ENCODE data around the gene ZNF362. TPM values are rescaled to one million over a fixed set of nuclear protein-coding genes. Genes with fewer than 3 reads are reported as not detected.

ZNF362 gene
- total RNA-seq, 2 experiments from 2014 or later, result 24.7 to 26.6 TPM

DNA sequence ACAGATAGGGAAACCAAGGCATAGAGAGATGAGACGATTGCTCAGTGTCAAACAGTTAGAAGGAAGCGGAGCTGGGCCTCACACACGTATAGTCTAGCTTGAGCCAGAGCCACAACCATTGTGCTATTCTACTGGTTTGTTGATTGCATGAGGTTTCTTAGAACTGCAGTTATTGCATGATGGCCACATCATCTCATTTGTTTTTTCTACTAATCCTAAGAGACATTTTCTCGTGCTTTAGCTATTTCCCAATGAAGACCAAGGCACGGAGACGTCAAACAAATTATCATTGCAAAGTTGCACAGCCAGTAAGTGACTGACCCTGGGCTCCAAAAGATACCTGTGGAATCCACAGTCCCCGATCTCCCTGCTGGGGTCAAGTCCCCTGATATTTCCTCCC is 25.1 kb upstream of the ZNF362 start:
- DNase-seq, result no peak
- H3K9me3 ChIP-seq (ENCODE audit: control insufficient read depth in 1 of 2, insufficient read depth in 1 of 2, low read length in 2 of 2), result no peaks in the 10 kb centered on the region
- ChIA-PET POLR2A (no interaction called here), CTCF (no interaction called here)
- H3K36me3 ChIP-seq (ENCODE audit: insufficient read depth, low read length), result no peaks in the 10 kb centered on the region
- H3K36me3 Mint-ChIP-seq (ENCODE audit: low read depth), result no peaks in the 10 kb centered on the region
- intact Hi-C loops (cut with DNase I, micrococcal nuclease), result no loop called here
- H3K4me3 ChIP-seq (ENCODE audit: low read length), result no peak overlapping the region
- no peak overlapping the region for H3K27ac ChIP-seq (ENCODE audit: low read depth in 1 of 2, low read length in 2 of 2)
- no peak overlapping the region for H3K4me3 Mint-ChIP-seq
- H3K27me3 Mint-ChIP-seq, result peaks cover 23% of the 10 kb centered on the region
- no peak overlapping the region for H3K27ac Mint-ChIP-seq
- H3K27me3 ChIP-seq (ENCODE audit: control insufficient read depth in 1 of 2, insufficient read depth in 2 of 2, low read length in 2 of 2), result no peaks in the 10 kb centered on the region
- ATAC-seq (ENCODE audit: poor library complexity), result no peak
- no peaks in the 10 kb centered on the region for H3K9me3 Mint-ChIP-seq
- H3K4me1 Mint-ChIP-seq (ENCODE audit: low read depth), result no peaks in the 10 kb centered on the region
- no peaks in the 10 kb centered on the region for H3K4me1 ChIP-seq (ENCODE audit: insufficient read depth, low read length)
- TF ChIP-seq, protein P1, sequence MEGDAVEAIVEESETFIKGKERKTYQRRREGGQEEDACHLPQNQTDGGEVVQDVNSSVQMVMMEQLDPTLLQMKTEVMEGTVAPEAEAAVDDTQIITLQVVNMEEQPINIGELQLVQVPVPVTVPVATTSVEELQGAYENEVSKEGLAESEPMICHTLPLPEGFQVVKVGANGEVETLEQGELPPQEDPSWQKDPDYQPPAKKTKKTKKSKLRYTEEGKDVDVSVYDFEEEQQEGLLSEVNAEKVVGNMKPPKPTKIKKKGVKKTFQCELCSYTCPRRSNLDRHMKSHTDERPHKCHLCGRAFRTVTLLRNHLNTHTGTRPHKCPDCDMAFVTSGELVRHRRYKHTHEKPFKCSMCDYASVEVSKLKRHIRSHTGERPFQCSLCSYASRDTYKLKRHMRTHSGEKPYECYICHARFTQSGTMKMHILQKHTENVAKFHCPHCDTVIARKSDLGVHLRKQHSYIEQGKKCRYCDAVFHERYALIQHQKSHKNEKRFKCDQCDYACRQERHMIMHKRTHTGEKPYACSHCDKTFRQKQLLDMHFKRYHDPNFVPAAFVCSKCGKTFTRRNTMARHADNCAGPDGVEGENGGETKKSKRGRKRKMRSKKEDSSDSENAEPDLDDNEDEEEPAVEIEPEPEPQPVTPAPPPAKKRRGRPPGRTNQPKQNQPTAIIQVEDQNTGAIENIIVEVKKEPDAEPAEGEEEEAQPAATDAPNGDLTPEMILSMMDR (IDR thresholded peaks at IDR 0.05), result no peak

DNA sequence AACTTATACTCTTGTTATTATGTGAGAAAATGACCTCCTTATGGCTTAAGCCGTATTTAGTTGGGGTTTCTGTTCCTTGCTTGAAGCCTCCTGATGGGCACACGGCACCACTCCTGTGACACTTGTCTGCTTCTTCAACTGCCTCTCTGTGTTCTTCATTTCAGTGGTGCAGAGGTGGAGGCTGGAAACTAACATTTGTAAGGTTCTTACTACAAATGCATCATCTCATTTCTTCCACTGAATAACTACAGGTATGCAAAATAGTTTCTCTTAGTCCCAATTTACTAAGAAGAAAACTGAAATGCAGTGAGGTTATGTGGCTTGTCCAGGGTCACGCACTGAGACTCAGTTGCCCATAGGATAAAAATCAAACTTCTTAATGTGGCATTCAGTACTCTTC is 23.6 kb upstream of the ZNF362 start:
- ChIA-PET CTCF (no interaction called here), POLR2A (no interaction called here)
- Mint-ChIP-seq H3K27ac (no peak overlapping the region), H3K36me3 (ENCODE audit: low read depth) (no peaks in the 10 kb centered on the region), H3K27me3 (peaks cover 17% of the 10 kb centered on the region), H3K9me3 (no peaks in the 10 kb centered on the region), H3K4me1 (ENCODE audit: low read depth) (peaks cover 6% of the 10 kb centered on the region), H3K4me3 (no peak overlapping the region)
- TF ChIP-seq, protein P1 (IDR thresholded peaks at IDR 0.05), result no peak
- H3K9me3 ChIP-seq (ENCODE audit: control insufficient read depth in 1 of 2, insufficient read depth in 1 of 2, low read length in 2 of 2), result no peaks in the 10 kb centered on the region
- DNase-seq (no peak), ATAC-seq (ENCODE audit: poor library complexity) (no peak)
- intact Hi-C loops (cut with DNase I, micrococcal nuclease), result no loop called here
- H3K36me3 ChIP-seq (ENCODE audit: insufficient read depth, low read length), result no peaks in the 10 kb centered on the region
- peaks cover 5% of the 10 kb centered on the region for H3K4me1 ChIP-seq (ENCODE audit: insufficient read depth, low read length)
- H3K27me3 ChIP-seq (ENCODE audit: control insufficient read depth in 1 of 2, insufficient read depth in 2 of 2, low read length in 2 of 2), result no peaks in the 10 kb centered on the region
- H3K27ac ChIP-seq (ENCODE audit: low read depth in 1 of 2, low read length in 2 of 2), result no peak overlapping the region
- no peak overlapping the region for H3K4me3 ChIP-seq (ENCODE audit: low read length)

DNA sequence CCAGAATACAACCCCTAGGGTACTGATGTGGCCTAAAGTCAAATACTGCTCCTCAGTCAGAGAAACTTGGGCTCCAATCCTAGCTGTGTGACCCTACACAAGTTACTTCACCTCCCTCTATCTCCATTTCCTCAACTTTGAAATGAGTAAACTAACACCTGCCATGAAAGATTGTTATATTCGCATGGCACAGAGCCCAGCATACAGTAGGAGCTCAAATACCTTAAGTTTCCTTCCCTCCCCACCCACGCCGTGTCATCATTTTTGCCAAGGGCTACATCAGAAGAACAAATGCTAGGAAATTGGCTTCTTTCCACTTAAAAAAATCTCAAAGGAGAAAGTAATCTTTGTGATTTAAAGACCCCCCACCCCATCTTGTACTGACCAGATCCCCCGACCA is 22.2 kb upstream of the ZNF362 start:
- Mint-ChIP-seq H3K4me3 (no peak overlapping the region), H3K4me1 (ENCODE audit: low read depth) (peaks cover 7% of the 10 kb centered on the region), H3K9me3 (no peaks in the 10 kb centered on the region), H3K27ac (no peak overlapping the region), H3K27me3 (peaks cover 4% of the 10 kb centered on the region), H3K36me3 (ENCODE audit: low read depth) (no peaks in the 10 kb centered on the region)
- Histone ChIP-seq H3K36me3 (ENCODE audit: insufficient read depth, low read length) (no peaks in the 10 kb centered on the region), H3K4me3 (ENCODE audit: low read length) (no peak overlapping the region), H3K9me3 (ENCODE audit: control insufficient read depth in 1 of 2, insufficient read depth in 1 of 2, low read length in 2 of 2) (no peaks in the 10 kb centered on the region), H3K27ac (ENCODE audit: low read depth in 1 of 2, low read length in 2 of 2) (no peak overlapping the region), H3K4me1 (ENCODE audit: insufficient read depth, low read length) (peaks cover 9% of the 10 kb centered on the region), H3K27me3 (ENCODE audit: control insufficient read depth in 1 of 2, insufficient read depth in 2 of 2, low read length in 2 of 2) (peaks cover 0 to 4% of the 10 kb centered on the region in 2 experiments)
- intact Hi-C loops (cut with DNase I, micrococcal nuclease), result no loop called here
- ATAC-seq (ENCODE audit: poor library complexity) (no peak), DNase-seq (no peak)
- ChIA-PET POLR2A (interaction anchor here (1.0 kb wide), 1 partner anchor 107 kb away, joined by 4 read pairs; no protein-coding TSS in a partner anchor), CTCF (no interaction called here)
- TF ChIP-seq, protein P1 (IDR thresholded peaks at IDR 0.05), result no peak
